LNCaP clone FGC (cell line): ENCODE results near the gene PPP2R2D.
"Not testable (repeated sequence)": the region's sequence is repeated elsewhere in the genome, so short reads cannot be mapped to it uniquely, and the experiment has no call there.

Experiments used
- DNase-seq: peaks from one replicate; pipeline ENCODE4 v3.0.0-alpha.2; 2011; ENCODE audit warnings: low read depth
- H3K4me3 ChIP-seq: 2 replicates; pipeline ENCODE4 v1.5.1; 2011; ENCODE audit warnings: mild to moderate bottlenecking, low read depth, low read length, control low read depth
- TF ChIP-seq, protein P1 (sequence below): IDR thresholded peaks from 2 replicates; pipeline ENCODE4 v1.5.1; 2012; ENCODE audit warnings: mild to moderate bottlenecking; ENCODE audit not compliant: control insufficient read depth, insufficient read depth; ENCODE audit errors: extremely low read depth

Gene PPP2R2D

GRCh38 chr10:131915990-131916766 lies 15.4 kb downstream of the PPP2R2D start:
- no peak overlapping the region for H3K4me3 ChIP-seq
- TF ChIP-seq, protein P1, sequence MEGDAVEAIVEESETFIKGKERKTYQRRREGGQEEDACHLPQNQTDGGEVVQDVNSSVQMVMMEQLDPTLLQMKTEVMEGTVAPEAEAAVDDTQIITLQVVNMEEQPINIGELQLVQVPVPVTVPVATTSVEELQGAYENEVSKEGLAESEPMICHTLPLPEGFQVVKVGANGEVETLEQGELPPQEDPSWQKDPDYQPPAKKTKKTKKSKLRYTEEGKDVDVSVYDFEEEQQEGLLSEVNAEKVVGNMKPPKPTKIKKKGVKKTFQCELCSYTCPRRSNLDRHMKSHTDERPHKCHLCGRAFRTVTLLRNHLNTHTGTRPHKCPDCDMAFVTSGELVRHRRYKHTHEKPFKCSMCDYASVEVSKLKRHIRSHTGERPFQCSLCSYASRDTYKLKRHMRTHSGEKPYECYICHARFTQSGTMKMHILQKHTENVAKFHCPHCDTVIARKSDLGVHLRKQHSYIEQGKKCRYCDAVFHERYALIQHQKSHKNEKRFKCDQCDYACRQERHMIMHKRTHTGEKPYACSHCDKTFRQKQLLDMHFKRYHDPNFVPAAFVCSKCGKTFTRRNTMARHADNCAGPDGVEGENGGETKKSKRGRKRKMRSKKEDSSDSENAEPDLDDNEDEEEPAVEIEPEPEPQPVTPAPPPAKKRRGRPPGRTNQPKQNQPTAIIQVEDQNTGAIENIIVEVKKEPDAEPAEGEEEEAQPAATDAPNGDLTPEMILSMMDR: no peak
- DNase-seq: no peak

DNA sequence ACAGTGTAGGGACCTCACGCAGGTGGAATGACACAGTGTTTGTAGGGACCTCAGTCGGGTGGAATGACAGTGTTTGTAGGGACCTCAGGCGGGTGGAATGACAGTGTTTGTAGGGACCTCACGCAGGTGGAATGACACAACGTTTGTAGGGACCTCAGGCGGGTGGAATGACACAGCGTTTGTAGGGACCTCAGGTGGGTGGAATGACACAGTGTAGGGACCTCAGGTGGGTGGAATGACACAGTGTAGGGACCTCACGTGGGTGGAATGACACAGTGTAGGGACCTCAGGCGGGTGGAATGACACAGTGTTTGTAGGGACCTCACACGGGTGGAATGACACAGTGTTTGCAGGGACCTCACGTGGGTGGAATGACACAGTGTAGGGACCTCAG lies 16.0 kb downstream of the PPP2R2D start:
- not testable (repeated sequence) for DNase-seq, H3K4me3 ChIP-seq

DNA sequence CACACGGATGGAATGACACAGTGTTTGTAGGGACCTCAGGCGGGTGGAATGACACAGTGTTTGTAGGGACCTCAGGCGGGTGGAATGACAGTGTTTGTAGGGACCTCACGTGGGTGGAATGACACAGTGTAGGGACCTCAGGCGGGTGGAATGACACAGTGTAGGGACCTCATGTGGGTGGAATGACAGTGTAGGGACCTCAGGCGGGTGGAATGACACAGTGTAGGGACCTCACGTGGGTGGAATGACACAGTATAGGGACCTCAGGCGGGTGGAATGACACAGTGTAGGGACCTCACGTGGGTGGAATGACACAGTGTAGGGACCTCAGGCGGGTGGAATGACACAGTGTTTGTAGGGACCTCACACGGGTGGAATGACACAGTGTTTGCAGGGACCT lies 16.7 kb downstream of the PPP2R2D start:
- DNase-seq, H3K4me3 ChIP-seq: not testable (repeated sequence)

DNA sequence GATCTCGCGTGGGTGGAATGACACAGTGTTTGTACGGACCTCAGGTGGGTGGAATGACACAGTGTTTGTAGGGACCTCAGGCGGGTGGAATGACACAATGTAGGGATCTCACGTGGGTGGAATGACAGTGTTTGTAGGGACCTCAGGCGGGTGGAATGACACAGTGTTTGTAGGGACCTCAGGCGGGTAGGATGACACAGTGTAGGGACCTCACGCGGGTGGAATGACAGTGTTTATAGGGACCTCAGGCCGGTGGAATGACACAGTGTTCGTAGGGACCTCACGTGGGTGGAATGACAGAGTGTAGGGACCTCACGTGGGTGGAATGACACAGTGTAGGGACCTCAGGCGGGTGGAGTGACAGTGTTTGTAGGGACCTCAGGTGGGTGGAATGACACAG lies 18.7 kb downstream of the PPP2R2D start:
- not testable (repeated sequence) for DNase-seq, H3K4me3 ChIP-seq

DNA sequence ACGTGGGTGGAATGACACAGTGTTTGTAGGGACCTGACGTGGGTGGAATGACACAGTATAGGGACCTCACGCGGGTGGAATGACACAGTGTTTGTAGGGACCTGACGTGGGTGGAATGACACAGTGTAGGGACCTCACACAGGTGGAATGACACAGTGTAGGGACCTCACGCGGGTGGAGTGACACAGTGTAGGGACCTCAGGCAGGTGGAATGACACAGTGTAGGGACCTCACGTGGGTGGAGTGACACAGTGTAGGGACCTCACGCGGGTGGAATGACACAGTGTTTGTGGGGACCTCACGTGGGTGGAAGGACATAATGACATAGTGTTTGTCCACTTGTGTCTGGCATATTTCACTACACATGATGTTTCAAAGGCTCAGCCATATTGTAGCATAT lies 19.3 kb downstream of the PPP2R2D start:
- TF ChIP-seq, protein P1: no peak
- H3K4me3 ChIP-seq: no peak overlapping the region

DNA sequence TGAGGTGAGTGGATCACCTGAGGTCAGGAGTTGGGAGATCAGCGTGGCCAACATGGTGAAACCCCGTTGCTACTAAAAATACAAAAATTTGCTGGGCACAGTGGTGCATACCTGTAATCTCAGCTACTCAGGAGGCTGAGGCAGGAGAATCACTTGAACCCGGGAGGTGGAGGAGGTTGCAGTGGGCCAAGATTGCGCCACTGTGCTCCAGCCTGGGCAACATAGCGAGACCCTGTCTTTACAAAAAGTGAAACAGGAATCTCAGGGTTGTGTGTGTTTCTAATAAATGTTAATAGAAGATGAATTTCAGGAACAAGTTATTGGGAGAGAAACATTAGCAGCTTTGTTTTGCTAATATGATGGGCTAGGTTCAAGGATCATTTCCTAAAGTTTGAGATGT lies 19.9 kb downstream of the PPP2R2D start:
- H3K4me3 ChIP-seq: no peak overlapping the region
- TF ChIP-seq, protein P1: no peak
- no peak for DNase-seq

More for the DNA sequence above, 19.3 kb downstream of the PPP2R2D start:
- no peak for DNase-seq

DNA sequence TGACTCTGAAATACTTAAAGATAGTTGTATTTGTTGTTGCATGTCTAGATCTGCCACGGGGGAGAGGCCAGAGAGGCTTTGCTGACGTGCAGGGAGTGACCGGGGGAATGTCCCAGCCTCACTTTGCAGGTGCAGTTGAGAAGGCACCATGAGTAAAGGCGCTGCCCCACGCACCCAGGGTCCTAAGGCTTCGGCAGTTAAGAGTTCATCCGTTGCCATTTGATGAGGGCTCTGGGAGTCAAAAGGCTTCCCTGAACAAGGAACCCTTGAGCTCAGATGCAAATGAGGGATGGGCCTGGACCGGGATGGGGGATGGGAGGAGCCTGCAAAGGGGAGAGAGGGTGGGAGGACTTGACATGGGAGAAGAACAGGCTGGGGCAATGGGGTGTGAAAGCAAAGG lies 20.4 kb downstream of the PPP2R2D start:
- TF ChIP-seq, protein P1: no peak
- no peak for DNase-seq

DNA sequence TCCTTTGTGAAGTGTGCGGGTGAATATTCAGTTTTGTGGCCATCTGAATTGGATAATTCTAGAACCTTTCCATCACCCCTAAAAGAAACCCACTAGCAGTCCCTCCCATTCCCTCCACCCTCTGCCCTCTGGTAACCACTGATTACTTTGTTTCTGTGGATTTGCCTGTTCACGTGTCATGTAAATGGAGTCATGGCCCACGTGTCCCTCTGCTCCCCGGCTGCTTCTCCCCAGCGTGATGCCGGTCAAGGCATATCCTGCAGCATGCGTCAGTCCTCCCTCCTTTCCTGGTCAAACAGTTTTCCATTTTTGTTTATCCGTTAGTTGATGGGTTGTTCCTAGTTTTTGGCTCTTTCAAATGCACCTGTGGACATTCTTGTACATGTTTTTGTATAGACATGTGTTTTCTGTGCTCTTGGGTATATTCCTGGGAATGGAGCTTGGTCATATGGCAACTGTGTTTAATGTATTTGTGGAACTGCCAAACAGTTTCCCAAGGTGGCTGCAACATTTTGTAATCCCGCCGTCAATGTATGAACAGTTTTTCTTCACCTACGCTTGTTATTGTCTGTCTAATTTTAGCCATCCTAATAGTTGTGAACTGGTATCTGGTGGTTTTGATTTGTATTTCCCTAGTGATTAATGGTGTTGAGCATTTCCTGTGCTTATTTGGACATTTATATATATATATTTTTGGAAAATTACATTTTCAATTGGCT lies 22.4 kb downstream of the PPP2R2D start:
- TF ChIP-seq, protein P1: no peak
- no peak overlapping the region for H3K4me3 ChIP-seq
- no peak for DNase-seq

More for the DNA sequence above, 20.4 kb downstream of the PPP2R2D start:
- H3K4me3 ChIP-seq: no peak overlapping the region
